ENCODE data around the gene SPOCK3.

Gene SPOCK3

GRCh38 chr4:166838975-166839614, 395.2 kb downstream of the SPOCK3 start:
- Histone ChIP-seq H3K79me2 (ENCODE audit: control insufficient read depth, insufficient read depth, low read length, unreplicated experiment) (no peaks in the 10 kb centered on the region), H3K36me3 (ENCODE audit: insufficient read depth, low read length) (no peaks in the 10 kb centered on the region), H3K27me3 (ENCODE audit: insufficient read depth, low read length) (no peaks in the 10 kb centered on the region; the same call in 1 of the 2 replicates), H3K27ac (ENCODE audit: low read depth, low read length) (no peak overlapping the region), H3K4me1 (ENCODE audit: control insufficient read depth, insufficient read depth, low read length, unreplicated experiment) (no peaks in the 10 kb centered on the region), H2AFZ (ENCODE audit: low read length, unreplicated experiment) (no peak overlapping the region), H3K4me3 (ENCODE audit: low read depth, low read length) (no peak overlapping the region)

- Histone ChIP-seq H3K4me1 (ENCODE audit: control insufficient read depth, insufficient read depth, low read length, unreplicated experiment) (no peaks in the 10 kb centered on the region), H3K27ac (ENCODE audit: low read depth, low read length) (no peak overlapping the region), H3K79me2 (ENCODE audit: control insufficient read depth, insufficient read depth, low read length, unreplicated experiment) (no peaks in the 10 kb centered on the region), H2AFZ (ENCODE audit: low read length, unreplicated experiment) (no peak overlapping the region), H3K4me3 (ENCODE audit: low read depth, low read length) (no peak overlapping the region), H3K27me3 (ENCODE audit: insufficient read depth, low read length) (no peaks in the 10 kb centered on the region; the same call in 1 of the 2 replicates), H3K36me3 (ENCODE audit: insufficient read depth, low read length) (no peaks in the 10 kb centered on the region)
These were observed 397.4 kb downstream of the SPOCK3 start for GRCh38 chr4:166836865-166837264.

- no peaks in the 10 kb centered on the region for H3K4me1 ChIP-seq (ENCODE audit: control insufficient read depth, insufficient read depth, low read length, unreplicated experiment)
- no peaks in the 10 kb centered on the region for H3K36me3 ChIP-seq (ENCODE audit: insufficient read depth, low read length)
- no peaks in the 10 kb centered on the region for H3K79me2 ChIP-seq (ENCODE audit: control insufficient read depth, insufficient read depth, low read length, unreplicated experiment)
- H2AFZ ChIP-seq (ENCODE audit: low read length, unreplicated experiment): no peak overlapping the region
- H3K27me3 ChIP-seq (ENCODE audit: insufficient read depth, low read length): peaks cover 6% of the 10 kb centered on the region; the same call in 1 of the 2 replicates
- H3K4me3 ChIP-seq (ENCODE audit: low read depth, low read length): no peak overlapping the region
- no peak overlapping the region for H3K27ac ChIP-seq (ENCODE audit: low read depth, low read length)
These were observed 406.7 kb downstream of the SPOCK3 start for GRCh38 chr4:166827629-166828028.

- Histone ChIP-seq H2AFZ (ENCODE audit: low read length, unreplicated experiment) (no peak overlapping the region), H3K4me1 (ENCODE audit: control insufficient read depth, insufficient read depth, low read length, unreplicated experiment) (no peaks in the 10 kb centered on the region)
These were observed 407.1 kb downstream of the SPOCK3 start for GRCh38 chr4:166827167-166827566.

GRCh38 chr4:166823848-166824247, 410.4 kb downstream of the SPOCK3 start:
- no peak overlapping the region for H3K4me3 ChIP-seq (ENCODE audit: low read depth, low read length)
- no peaks in the 10 kb centered on the region for H3K79me2 ChIP-seq (ENCODE audit: control insufficient read depth, insufficient read depth, low read length, unreplicated experiment)
- H3K4me1 ChIP-seq (ENCODE audit: control insufficient read depth, insufficient read depth, low read length, unreplicated experiment): no peaks in the 10 kb centered on the region
- H3K36me3 ChIP-seq (ENCODE audit: insufficient read depth, low read length): no peaks in the 10 kb centered on the region
- no peak overlapping the region for H3K27ac ChIP-seq (ENCODE audit: low read depth, low read length)
- H2AFZ ChIP-seq (ENCODE audit: low read length, unreplicated experiment): no peak overlapping the region
- H3K27me3 ChIP-seq (ENCODE audit: insufficient read depth, low read length): peaks cover 3% of the 10 kb centered on the region; the same call in 1 of the 2 replicates

More at GRCh38 chr4:166827167-166827566, 407.1 kb downstream of the SPOCK3 start:
- Histone ChIP-seq H3K36me3 (ENCODE audit: insufficient read depth, low read length) (no peaks in the 10 kb centered on the region), H3K4me3 (ENCODE audit: low read depth, low read length) (no peak overlapping the region), H3K27ac (ENCODE audit: low read depth, low read length) (no peak overlapping the region), H3K79me2 (ENCODE audit: control insufficient read depth, insufficient read depth, low read length, unreplicated experiment) (no peaks in the 10 kb centered on the region), H3K27me3 (ENCODE audit: insufficient read depth, low read length) (peaks cover 6% of the 10 kb centered on the region; the same call in 1 of the 2 replicates)

GRCh38 chr4:166823126-166823525, 411.2 kb downstream of the SPOCK3 start:
- Histone ChIP-seq H3K36me3 (ENCODE audit: insufficient read depth, low read length) (no peaks in the 10 kb centered on the region), H3K79me2 (ENCODE audit: control insufficient read depth, insufficient read depth, low read length, unreplicated experiment) (no peaks in the 10 kb centered on the region), H3K27me3 (ENCODE audit: insufficient read depth, low read length) (peaks cover 3% of the 10 kb centered on the region; the same call in 1 of the 2 replicates), H3K4me3 (ENCODE audit: low read depth, low read length) (no peak overlapping the region), H2AFZ (ENCODE audit: low read length, unreplicated experiment) (no peak overlapping the region), H3K27ac (ENCODE audit: low read depth, low read length) (no peak overlapping the region), H3K4me1 (ENCODE audit: control insufficient read depth, insufficient read depth, low read length, unreplicated experiment) (no peaks in the 10 kb centered on the region)

- Histone ChIP-seq H3K4me3 (ENCODE audit: low read depth, low read length) (peak overlapping the region; percentile 25; the same call in 1 of the 2 replicates), H2AFZ (ENCODE audit: low read length, unreplicated experiment) (no peak overlapping the region), H3K4me1 (ENCODE audit: control insufficient read depth, insufficient read depth, low read length, unreplicated experiment) (no peaks in the 10 kb centered on the region), H3K27me3 (ENCODE audit: insufficient read depth, low read length) (peaks cover 3% of the 10 kb centered on the region; the same call in 1 of the 2 replicates), H3K36me3 (ENCODE audit: insufficient read depth, low read length) (no peaks in the 10 kb centered on the region), H3K79me2 (ENCODE audit: control insufficient read depth, insufficient read depth, low read length, unreplicated experiment) (no peaks in the 10 kb centered on the region), H3K27ac (ENCODE audit: low read depth, low read length) (no peak overlapping the region)
These were observed 411.9 kb downstream of the SPOCK3 start for GRCh38 chr4:166822386-166822785.

GRCh38 chr4:166816890-166817289, 417.4 kb downstream of the SPOCK3 start:
- Histone ChIP-seq H3K27me3 (ENCODE audit: insufficient read depth, low read length) (no peaks in the 10 kb centered on the region), H3K27ac (ENCODE audit: low read depth, low read length) (no peak overlapping the region)

GRCh38 chr4:166808380-166808779, 425.9 kb downstream of the SPOCK3 start:
- H3K36me3 ChIP-seq (ENCODE audit: insufficient read depth, low read length): no peaks in the 10 kb centered on the region
- H3K27ac ChIP-seq (ENCODE audit: low read depth, low read length): no peak overlapping the region
- no peaks in the 10 kb centered on the region for H3K4me1 ChIP-seq (ENCODE audit: control insufficient read depth, insufficient read depth, low read length, unreplicated experiment)

More at GRCh38 chr4:166816890-166817289, 417.4 kb downstream of the SPOCK3 start:
- H3K79me2 ChIP-seq (ENCODE audit: control insufficient read depth, insufficient read depth, low read length, unreplicated experiment): no peaks in the 10 kb centered on the region
- no peaks in the 10 kb centered on the region for H3K36me3 ChIP-seq (ENCODE audit: insufficient read depth, low read length)
- H3K4me3 ChIP-seq (ENCODE audit: low read depth, low read length): no peak overlapping the region
- no peaks in the 10 kb centered on the region for H3K4me1 ChIP-seq (ENCODE audit: control insufficient read depth, insufficient read depth, low read length, unreplicated experiment)
- no peak overlapping the region for H2AFZ ChIP-seq (ENCODE audit: low read length, unreplicated experiment)

GRCh38 chr4:166802346-166802745, 431.9 kb downstream of the SPOCK3 start:
- no peak overlapping the region for H3K4me3 ChIP-seq (ENCODE audit: low read depth, low read length)
- no peaks in the 10 kb centered on the region for H3K36me3 ChIP-seq (ENCODE audit: insufficient read depth, low read length)
- H2AFZ ChIP-seq (ENCODE audit: low read length, unreplicated experiment): no peak overlapping the region
- no peaks in the 10 kb centered on the region for H3K79me2 ChIP-seq (ENCODE audit: control insufficient read depth, insufficient read depth, low read length, unreplicated experiment)
- H3K27ac ChIP-seq (ENCODE audit: low read depth, low read length): no peak overlapping the region
- H3K4me1 ChIP-seq (ENCODE audit: control insufficient read depth, insufficient read depth, low read length, unreplicated experiment): no peaks in the 10 kb centered on the region
- H3K27me3 ChIP-seq (ENCODE audit: insufficient read depth, low read length): no peaks in the 10 kb centered on the region

More at GRCh38 chr4:166808380-166808779, 425.9 kb downstream of the SPOCK3 start:
- Histone ChIP-seq H2AFZ (ENCODE audit: low read length, unreplicated experiment) (no peak overlapping the region), H3K4me3 (ENCODE audit: low read depth, low read length) (no peak overlapping the region), H3K79me2 (ENCODE audit: control insufficient read depth, insufficient read depth, low read length, unreplicated experiment) (no peaks in the 10 kb centered on the region), H3K27me3 (ENCODE audit: insufficient read depth, low read length) (no peaks in the 10 kb centered on the region)

GRCh38 chr4:166798126-166798525, 436.2 kb downstream of the SPOCK3 start:
- Histone ChIP-seq H3K79me2 (ENCODE audit: control insufficient read depth, insufficient read depth, low read length, unreplicated experiment) (no peaks in the 10 kb centered on the region), H3K4me3 (ENCODE audit: low read depth, low read length) (no peak overlapping the region), H3K27me3 (ENCODE audit: insufficient read depth, low read length) (no peaks in the 10 kb centered on the region), H3K36me3 (ENCODE audit: insufficient read depth, low read length) (no peaks in the 10 kb centered on the region), H3K27ac (ENCODE audit: low read depth, low read length) (no peak overlapping the region), H2AFZ (ENCODE audit: low read length, unreplicated experiment) (peak overlapping the region; percentile 62), H3K4me1 (ENCODE audit: control insufficient read depth, insufficient read depth, low read length, unreplicated experiment) (no peaks in the 10 kb centered on the region)

Measured in ACC112 (cell line).